AG08396 (cell line): Measurements from ENCODE around the gene GPC6.

Experiments
- DNase-seq: peaks from one replicate; pipeline ENCODE4 v3.0.0; 2012; ENCODE audit warnings: low spot score, mixed read lengths

Gene GPC6

GRCh38 chr13:93505104-93505952 lies 278.7 kb downstream of the GPC6 start:
- DNase-seq = no peak

GRCh38 chr13:93511011-93511410 lies 284.4 kb downstream of the GPC6 start:
- DNase-seq = no peak

GRCh38 chr13:93515267-93515666 lies 288.7 kb downstream of the GPC6 start:
- no peak for DNase-seq

DNA sequence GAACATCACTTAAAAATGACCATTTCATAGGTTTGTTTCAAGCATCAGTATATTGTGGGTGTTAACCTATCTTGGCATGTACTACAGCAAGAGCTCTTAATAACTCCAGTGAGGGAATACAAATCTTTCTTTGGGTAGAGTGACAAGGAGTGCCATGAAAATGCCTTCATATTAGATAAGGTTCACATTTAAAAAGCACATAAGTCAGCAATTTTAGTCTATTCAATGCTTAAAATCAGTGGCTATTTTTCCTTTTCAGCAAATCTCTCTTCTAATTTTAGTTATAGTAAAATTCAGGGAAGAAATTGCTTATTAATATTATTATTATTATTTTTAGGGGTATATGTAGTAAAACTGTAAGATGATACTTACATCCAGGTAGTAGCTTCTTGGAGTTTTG lies 291.1 kb downstream of the GPC6 start:
- no peak for DNase-seq

DNA sequence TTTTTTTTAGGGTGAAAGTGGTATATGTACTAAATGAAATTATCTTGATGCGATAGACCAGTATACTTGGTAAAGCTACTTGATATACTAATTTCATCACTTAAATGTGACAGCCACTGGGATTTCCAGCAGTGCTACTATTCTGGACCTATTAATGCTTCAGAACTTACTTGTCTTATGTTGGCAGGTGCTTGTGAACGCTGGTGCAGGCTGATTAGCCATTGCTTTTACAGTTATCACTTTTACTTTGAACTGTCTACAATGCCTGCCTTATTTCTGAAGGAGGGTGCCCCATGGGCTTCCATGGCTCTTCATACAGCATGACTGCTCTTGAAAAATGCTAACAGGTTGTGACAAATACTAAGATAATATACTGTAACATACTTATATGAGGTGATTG lies 294.7 kb downstream of the GPC6 start:
- no peak for DNase-seq

DNA sequence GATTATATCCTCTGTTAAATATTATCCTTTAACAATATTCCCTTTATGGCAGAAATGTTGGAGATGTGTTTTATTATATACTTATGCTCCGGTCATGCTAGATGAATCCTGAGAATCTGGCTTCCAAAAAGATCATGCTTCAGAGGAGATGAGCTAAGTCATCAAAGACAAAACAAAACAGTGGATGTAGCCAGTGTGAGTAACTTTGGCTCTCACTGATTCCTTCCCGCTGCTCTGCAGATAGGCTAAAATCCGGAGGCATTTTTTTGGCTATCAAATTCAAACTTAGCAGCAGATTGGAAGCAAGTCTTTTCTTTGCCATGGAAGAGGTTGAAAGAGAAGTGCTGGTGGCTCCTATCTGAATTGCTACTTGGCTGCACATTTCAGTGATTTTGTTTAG lies 295.9 kb downstream of the GPC6 start:
- DNase-seq = peak; percentile 12

- DNase-seq = no peak
Measured at GRCh38 chr13:93525087-93525486, 298.5 kb downstream of the GPC6 start.

DNA sequence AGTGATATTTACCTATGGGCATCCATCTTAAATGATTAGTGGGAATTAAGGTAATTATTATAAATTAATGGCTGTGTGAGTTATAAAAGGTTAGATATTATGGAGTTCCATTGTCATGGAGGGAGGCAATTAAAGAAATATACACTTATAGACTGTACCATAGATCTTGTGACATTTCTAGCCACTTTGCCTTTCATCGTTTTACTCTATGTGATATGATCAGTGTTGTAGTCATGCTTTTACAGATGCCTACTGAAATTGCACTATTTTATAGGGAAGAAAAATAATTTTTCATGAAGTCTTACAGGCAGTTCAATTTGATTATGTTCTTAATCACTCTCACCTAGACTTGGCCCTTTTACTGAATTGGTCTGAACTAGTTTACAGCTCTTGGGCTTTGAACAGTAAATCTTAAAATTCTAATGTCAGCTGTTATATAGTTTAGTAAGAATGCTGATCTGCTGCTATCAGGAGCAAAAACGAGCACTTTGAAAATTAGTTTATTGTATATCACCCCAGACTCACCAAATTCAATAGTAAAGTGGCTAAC lies 301.2 kb downstream of the GPC6 start:
- no peak for DNase-seq

DNA sequence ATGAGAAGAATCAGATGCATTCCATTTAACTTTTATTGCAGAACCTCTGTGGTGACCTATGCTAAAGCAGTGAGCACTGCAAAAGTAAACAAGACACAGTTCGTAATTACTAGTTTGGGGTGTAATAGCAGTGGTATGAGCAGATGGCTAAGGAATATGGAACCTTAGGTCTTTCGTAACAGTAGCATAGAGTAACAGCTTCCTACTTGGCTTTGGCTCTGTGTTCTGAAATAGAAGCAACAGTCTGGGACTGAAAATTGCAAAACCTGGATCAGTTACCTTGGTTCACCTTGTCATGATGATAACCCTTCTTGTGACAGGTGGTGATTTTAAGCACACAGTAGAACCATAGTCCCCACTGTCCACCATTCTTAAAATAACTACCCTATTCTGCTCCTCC lies 303.4 kb downstream of the GPC6 start:
- DNase-seq = peak; percentile 3

DNA sequence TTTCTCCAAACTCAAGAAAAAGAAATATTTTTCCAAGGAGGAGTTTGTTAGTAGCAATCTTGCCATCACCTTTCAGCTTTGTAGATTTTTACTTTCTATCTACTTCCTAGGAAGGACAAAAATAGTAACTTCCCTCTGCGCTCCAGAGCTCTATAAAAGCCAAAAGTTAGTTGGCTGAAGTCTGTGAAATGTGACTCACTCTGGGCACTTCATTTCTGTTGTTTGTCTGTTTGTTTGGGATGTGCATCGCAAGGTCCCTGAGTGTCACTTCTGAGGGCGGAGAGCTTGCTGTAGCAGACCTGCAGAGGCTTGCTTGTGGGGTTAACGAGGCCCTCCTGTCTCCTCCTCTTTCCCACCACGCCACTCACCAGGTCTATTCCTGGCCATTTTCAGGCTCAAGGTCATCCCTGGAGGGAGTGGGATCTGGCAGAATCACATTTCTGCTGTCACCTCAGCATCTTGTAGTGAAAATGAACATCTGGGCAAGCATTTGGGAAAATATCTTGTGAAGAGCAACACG lies 307.6 kb downstream of the GPC6 start:
- peak; percentile 3 for DNase-seq

DNA sequence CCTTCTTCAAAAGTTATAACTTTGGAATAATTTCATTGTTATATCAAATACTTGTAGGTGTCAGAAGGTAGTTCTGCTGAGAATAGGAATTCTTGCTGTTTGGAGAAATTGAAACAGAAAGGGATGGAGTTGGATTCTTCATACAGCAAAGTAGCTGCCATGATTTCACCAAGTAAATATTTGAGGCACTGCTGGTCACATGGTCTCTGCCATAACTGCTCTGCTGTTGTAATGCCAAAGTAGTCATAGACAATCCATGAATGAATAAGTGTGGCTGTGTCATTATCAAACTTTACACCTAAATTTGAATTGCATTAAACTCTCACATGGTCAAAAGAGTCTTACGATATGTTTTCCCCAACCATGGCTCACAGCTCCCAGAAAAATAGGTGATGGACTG lies 308.6 kb downstream of the GPC6 start:
- DNase-seq = peak; percentile 50

DNA sequence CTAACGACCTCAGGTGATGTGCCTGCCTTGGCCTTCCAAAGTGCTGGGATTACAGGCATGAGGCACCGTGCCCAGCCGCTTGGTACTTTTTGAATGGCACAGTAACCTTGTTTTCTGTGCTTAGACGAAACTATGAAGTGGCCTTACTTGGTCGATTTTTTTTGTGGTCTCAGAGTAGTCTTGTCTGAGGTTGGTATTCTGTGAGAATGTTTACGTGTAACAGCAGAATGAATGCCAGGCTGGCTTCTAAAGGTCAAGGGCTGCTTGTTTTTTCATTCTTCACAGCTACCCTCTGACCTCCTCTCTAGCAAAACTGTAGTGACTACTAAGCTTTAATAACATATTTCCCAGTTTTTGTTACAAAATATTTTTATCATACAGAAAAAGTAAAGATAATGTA lies 313.3 kb downstream of the GPC6 start:
- DNase-seq = no peak

GRCh38 chr13:93547886-93548285 lies 321.3 kb downstream of the GPC6 start:
- no peak for DNase-seq

DNA sequence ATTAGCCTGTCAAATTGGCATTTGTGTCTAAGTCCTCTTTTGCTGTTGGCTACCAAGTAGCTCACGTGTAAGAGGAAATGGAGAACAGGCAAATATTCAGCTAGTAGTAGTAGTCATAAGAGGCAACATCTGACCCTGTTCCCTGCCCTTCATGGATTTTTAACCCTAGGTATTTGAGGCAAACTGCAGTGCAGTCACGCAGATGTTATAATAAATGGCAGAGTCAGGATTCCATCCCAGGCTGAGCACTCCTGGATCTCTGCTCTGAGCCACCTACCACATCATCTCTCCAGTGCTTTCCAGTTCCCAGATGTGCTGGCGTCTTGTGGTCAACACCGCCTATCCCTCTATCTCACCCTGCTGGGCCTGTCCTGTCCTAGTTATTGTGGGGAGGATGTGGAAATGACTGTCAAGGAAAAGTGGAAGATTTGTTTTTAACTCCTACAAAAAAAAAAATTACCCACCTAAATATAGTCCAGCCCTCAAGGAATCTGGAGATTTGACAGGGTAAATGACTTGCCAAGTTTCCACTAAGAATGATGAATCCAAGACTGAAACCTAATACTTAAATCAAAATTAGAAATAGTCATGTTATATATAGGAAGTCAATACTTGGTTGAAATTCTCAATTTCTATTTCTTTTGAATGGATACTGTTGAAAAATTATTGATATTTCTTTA lies 322.9 kb downstream of the GPC6 start:
- no peak for DNase-seq

DNA sequence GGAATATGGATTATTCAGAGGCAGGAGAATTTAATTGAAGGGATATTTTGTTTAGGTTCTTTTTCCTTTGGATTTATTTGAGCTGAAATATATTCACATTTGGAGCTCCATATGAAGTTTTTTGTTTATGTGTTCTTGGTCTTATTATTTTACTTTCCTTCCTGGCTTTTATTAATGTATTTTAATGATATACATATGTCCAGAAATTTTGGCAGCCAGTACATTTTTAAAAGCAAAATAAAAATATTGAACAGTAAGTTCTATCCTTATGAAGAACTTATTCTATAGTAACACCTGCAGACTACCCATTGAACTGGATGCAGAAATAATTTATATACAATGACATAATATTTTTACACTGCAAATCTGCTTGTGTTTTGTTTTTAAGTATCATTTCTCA lies 323.6 kb downstream of the GPC6 start:
- no peak for DNase-seq

- no peak for DNase-seq
Measured at GRCh38 chr13:93552596-93552995, 326.0 kb downstream of the GPC6 start.

GRCh38 chr13:93554514-93554913 lies 327.9 kb downstream of the GPC6 start:
- DNase-seq = no peak

DNA sequence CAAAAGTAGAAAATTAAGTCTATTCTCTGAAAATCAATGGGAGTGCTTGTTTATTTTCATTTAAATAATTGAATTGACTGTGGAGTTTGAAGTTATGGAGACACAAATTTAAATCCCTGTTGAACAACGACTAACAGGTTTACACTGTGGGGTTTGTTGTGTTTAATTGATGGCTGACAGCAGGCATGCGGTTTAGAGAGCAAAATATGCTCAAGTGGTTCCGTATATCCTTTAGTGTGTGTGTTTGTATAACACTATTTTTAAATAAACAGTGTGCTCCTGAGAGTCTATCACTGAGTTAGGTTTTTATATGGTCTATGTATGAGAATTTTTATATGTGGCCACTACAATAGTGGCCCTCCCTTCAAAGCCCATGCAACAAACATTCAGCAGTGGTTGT lies 332.0 kb downstream of the GPC6 start:
- DNase-seq = no peak

DNA sequence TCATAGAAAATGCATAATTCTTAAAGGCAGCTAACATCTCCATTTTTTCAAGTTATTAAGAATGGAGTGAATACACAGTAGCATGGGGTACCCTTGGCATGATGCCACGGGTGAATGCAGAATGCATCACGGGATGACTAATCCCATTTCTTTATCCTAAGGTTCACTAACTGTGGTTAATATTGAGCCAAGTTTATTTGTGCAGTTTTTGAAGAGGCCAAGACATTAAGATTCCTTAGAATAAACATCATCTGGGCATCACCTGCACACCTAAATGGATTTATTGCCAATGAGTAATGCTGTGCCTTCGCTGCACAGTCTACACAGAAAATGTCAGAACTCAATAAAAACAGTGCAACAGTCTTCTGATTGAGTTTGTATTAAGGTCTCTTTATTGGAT lies 333.1 kb downstream of the GPC6 start:
- DNase-seq = peak; percentile 7

GRCh38 chr13:93561576-93562225 lies 335.1 kb downstream of the GPC6 start:
- no peak for DNase-seq

DNA sequence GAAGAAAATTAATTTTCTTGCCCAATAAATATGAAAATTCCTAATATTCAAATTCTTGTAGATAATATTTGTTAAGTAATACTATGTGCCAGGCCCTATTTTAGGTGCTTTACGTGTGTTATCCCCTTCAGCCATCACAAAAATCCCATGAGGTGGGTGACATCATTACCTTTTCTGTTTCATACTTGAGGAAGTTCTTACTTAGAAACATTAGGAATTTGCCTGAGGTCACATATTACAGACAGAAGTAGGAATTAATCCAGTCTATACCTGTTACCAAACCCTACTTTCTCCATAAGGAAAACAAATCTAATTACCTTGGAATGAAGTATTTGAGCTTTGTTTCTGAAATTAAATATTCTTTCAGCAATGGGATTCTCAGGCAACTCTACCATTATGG lies 336.1 kb downstream of the GPC6 start:
- no peak for DNase-seq

- no peak for DNase-seq
Measured at GRCh38 chr13:93577105-93577504, 350.5 kb downstream of the GPC6 start.

GRCh38 chr13:93589788-93590187 lies 363.2 kb downstream of the GPC6 start:
- DNase-seq = no peak
